Stimulated activated CD4-positive, alpha-beta T cell treated with anti-CD3 and anti-CD28 coated beads, Interleukin-12 subunit alpha, Interleukin-12 subunit beta, amount 100 ng/mL, for 4 hours (primary cell): ENCODE data around the gene PRKG2.
"Not testable (repeated sequence)": the region's sequence is repeated elsewhere in the genome, so short reads cannot be mapped to it uniquely, and the experiment has no call there.

Source experiments
- DNase-seq: peaks from one replicate; pipeline ENCODE4 v3.0.0-alpha.2; 2020

The PRKG2 gene, protein sequence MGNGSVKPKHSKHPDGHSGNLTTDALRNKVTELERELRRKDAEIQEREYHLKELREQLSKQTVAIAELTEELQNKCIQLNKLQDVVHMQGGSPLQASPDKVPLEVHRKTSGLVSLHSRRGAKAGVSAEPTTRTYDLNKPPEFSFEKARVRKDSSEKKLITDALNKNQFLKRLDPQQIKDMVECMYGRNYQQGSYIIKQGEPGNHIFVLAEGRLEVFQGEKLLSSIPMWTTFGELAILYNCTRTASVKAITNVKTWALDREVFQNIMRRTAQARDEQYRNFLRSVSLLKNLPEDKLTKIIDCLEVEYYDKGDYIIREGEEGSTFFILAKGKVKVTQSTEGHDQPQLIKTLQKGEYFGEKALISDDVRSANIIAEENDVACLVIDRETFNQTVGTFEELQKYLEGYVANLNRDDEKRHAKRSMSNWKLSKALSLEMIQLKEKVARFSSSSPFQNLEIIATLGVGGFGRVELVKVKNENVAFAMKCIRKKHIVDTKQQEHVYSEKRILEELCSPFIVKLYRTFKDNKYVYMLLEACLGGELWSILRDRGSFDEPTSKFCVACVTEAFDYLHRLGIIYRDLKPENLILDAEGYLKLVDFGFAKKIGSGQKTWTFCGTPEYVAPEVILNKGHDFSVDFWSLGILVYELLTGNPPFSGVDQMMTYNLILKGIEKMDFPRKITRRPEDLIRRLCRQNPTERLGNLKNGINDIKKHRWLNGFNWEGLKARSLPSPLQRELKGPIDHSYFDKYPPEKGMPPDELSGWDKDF

DNA sequence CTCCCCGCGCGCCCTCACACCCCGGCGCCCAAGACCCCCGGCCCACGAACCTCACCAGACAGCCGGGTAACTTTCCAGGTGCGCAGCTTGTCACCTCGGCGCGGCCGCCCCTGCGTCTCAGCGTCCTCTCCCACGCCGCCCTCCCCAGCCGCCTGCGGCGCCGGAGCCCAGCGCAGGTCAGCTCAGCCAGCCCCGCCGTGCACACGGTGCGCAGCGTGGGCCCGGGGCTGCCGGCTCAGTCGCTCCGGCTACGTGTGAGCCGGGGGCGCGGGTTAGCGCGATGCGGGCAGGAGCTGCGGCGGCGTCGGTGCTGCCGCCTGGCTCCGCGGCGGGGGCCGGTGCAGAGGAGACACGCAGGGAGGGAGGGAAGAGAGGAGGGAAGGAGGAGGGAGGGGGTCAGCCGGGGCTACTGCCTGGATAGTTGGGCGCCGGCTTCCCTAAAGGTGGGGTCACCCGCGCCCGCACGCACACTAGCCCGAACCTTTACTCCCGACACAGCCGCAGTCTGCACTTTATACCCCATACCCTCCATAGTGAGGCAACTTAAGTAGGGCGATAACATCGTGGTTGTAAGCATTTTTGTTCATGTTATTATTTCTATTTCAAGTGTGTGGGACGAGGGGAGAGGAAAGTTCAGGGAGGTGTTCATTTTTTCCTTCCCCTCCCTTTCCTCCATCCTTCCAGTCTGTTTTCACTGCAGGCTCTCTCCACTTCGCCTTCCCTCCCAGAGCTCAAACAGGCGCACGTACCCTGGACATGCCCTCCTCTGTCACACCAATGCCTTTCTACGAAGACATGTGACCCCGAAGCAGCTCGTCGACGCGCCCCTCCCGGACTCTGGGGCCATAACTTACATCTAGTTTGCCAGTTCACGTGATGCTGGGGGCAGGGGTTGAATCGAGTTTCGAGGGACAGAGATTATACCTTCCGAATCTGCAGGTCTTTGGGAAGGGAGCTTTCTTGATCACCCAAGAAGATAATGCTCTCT, at the start of gene PRKG2:
Gene PRKG2, minus strand, starts transcription at position 342 of the 988 bp plus-strand sequence. CDS start 10,175 bp downstream, outside the sequence.
- no peak for DNase-seq

DNA sequence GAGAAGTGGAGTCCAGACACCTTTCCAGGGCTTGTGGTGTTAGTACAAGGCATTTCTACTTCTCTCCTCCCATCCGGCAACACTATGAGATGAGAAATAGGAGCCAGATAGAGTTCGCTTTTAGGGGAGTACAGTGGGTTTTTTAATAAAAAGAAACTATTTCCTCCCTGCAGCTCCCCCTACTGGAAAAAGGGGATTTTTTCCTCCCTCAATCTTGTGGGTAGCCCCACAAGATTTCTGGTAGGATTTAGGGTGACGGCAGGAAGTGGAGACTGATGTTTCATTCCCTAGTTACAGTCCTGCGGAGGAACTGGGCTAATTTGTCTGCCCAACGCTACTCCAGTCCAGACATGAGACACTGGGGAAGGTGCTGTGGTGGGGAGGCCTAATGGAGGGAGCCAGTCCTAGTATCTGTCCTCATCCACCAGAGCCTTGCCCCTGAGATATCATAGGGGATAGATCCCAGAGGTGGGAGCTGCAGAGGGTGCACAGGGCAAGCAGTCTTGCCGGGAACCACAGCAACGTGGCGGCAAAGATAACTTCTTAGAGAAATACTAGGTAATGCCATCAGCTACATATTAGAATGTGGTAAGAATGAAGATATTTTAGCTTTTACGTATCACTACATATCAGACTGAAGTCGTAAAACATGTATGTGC, 45.5 kb upstream of the PRKG2 start:
- no peak for DNase-seq

DNA sequence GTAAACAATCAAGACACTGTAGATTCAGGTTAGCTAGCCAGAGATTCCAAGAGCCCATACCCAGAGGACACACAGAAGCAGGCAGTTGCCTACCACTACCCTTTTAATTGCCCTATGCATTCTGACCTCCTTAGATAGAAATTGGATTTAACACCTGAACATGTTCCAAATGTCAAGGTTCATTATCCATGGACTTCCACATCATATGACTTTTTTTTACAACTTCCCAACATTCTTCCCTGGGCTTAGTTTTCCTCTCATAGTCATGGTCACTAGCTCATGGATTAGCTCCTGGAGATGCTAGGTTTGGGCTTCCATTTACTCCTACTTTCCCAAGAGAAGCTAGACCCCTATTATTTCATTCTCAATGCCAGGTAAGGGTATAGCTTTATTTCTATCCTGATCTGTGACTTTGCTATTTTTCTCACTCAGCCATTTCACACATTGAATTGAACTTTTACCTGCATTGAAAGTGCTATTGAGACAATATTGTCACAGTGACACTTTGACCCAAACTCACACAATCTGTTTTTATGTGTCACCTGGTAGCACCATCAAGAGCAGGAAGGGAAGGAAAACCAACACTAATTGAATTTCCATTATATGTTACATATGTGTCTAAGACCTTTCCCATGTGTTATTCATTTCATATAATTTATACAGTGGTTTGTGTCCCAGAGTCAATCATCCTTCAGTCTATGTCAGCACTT, 44.0 kb upstream of the PRKG2 start:
- DNase-seq = no peak

DNA sequence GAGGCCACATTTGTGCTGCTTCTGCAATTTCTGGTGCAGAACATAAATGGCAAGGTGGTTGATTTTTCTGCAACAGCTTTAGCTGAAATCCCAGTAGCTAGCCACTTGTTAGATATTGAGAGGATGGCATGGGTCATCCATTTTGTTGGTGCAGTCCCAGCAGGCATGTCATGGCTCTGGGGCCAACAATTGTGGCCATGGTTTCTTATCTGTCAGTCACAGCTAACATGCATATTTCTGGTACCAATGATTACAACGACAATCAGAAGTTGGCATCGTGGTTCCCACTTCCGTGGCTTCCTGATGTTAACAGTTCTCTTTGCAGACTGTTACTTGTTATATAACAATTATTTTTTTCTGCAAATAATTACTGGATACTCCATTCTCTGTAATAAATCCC, 42.8 kb upstream of the PRKG2 start:
- no peak for DNase-seq

DNA sequence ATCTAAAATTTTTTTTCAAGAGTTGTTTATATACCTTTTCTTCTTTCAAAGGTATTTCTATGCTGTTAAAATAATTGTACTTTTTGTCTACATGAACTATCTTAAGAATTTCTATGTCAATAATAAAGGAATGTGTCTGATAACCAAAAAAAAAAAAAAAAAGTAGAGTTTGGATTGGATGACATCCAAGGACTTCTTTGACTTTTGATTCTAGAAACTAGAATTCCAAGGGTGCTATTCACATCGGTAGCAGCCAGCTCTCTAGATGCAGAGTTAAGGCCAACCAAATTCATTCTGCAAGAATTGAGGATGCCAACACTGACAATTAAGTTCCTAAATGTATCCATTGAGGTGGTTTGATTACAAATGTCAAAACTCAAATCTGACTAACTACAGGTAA, 42.0 kb upstream of the PRKG2 start:
- DNase-seq = no peak

DNA sequence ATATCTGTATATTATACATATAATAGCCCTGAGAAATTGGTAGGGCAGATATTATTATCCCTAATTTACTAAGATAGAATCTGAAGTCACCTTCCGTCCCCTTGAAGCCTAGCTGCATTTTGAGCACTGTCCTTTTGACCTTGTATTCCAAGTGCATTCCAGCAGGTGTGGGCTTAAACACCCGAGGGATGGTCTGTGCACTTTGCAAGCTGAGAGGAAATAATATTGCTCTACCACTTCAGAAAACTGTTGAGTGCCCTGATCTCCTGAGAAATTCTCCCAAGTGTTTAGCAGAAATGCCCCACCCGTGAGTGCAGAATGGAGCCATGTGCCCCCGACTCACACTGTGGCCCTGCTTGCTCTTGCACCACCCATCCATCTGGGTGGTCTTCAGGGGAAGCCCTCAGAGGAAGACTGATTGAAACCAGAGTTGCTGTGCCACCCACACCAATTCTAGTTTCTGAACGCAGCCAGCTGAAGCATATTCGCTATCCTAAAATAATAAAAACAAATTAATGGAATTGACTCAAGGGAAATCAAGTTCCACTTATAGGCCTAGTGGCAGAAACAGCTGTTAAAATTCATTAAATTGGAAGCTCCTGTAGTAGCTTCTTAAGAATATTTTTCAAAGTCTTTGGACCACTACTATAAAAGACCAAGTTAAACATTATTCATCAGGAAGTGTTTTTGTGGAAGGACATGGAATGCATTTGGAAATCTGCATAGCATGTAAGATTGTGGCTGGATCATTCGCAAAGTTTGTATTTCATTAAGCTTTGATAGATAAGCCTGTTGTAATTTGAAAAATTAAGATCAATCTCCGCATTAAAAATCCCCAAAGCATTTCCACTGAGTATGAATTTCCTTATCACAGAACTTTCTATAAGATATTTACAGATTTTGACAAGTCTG, 41.3 kb upstream of the PRKG2 start:
- no peak for DNase-seq

DNA sequence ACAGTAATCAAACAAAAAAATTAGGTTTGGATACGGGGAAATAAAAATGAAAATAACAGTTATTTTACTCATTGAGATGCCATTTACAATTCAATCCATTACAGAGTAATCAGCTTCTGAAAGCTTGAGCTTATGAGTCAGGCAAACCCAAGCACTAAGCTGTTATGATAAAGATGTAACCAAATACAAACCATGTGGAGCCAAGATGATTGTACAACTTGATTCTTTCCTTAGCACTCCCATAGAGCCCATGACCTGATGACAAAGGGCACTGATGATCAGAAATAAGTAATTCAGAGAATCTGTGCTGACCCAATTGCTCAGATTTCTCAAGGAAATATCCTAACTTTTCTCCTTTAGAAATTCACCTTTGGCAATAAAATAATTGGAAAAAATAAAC, 40.5 kb upstream of the PRKG2 start:
- no peak for DNase-seq

DNA sequence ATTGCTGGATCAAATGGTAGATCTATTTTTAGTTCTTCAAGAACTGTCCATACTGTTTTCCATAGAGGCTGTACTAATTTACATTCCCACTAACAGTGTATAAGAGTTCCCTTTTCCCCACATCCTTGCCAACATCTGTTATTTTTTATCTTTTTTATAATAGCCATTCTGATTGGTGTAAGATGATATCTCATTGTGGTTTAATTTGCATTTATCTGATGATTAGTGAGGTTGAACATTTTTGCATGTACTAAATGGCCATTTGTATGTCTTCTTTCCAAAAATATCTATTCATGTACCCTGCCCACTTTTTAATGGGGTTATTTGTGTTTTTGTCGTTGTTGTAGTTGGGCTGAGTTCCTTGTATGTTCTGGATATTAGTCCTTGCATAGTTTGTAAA, 35.4 kb upstream of the PRKG2 start:
- DNase-seq = no peak

DNA sequence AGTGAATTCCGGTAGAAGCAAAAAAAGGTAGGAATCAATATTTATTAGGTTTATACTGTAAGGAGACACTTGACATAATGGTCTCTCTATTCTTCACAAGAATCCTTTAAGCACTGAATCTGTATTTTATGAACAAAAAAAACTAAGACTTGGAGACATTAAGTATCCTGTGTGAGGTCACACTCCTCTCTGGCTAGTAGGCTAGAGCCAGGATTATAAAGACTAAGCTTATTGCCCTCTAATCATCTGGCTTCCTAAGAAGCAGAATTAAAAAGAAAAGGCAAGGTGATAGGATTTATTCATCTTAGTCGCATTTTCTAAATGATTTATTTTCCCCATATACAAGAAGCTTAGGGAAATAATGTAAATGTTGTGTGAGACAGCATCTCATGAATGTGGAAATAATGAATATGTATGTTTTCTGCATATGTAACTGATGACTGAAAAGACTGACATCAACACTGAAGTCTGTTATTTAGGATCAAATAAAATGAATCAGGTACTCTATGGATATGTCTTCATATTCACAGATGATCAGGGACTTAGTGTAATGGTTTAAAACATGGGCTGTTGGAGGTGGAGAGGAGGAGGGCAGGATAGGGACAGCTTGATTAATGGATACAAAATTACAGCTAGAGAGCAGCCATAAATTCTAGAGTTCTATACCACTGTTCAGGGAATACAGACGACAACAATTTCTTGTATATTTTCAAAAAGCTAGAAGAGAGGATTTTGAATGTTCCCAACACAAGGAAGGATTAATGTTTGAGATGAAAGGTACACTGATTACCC, 30.4 kb upstream of the PRKG2 start:
- no peak for DNase-seq

DNA sequence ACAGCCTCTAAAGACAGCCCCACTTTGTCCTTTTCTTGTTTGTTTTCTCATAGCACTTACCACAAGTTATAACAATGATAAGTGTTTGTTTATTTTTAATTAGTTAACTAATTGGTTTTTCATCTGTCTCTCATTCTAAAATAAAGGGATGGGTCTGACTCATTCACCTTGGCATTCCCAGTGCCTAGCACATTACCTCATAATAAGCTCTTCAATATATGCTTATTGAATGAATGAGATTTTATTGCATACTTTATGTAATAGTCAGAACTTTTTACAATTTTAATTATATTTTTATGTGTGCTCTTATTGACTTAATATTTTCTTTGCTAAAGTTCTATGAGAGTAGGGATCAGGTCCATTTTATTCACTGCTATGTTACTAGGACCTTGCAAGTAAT, 22.8 kb upstream of the PRKG2 start:
- DNase-seq = no peak

DNA sequence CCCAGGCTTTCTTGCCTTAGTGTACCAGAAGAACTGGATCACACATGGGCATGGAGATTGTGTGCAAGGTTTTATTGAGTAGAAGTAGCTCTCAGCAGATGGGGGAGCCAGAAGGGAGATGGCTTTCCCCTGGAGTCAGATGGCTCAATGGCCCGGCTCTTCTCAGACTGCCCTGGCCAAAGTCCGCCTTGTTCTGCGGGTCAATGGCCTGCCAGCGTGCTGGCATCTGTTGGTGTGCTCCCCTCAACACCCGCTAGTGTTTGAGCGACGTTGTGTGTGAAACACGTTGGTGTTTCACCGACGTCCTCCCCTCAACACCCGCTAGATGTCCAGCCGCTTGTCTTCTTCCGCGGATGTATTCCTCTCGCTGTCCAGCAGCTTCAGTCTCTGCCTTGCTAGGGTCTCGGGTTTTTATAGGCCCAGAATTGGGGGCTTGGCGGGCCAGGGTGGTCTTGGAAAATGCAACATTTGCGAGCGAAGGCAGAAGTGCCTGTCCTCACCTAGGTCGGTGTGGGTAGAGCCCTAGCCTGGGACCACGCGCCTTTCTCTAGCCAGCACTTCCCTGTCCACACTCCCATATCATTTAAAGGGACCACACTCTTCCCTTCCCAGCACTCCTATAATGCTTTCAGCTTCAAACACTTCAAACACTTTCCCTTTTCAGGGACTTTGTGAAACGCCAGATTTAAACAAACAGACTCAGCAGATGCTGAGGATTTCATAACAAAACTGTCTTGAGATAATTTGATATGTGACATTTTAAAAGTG, 21.1 kb upstream of the PRKG2 start:
- DNase-seq = no peak

DNA sequence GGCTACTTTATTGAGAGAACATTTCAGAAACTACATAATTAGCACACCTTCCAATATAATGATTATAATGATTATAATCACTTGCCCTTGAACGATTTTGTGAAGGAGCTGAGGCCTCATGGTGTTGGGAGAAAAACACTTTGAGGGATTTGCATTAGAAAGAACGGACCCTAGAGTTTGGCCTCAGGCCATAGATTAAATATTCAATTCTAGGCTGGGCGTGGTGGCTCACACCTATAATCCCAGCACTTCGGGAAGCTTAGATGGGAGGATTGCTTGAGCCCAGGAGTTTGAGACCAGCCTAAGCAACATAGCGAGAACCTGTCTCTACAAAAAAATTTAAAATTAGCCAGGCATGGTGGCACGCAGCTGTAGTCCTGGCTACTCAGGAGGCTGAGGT, 12.9 kb upstream of the PRKG2 start:
- DNase-seq = no peak

DNA sequence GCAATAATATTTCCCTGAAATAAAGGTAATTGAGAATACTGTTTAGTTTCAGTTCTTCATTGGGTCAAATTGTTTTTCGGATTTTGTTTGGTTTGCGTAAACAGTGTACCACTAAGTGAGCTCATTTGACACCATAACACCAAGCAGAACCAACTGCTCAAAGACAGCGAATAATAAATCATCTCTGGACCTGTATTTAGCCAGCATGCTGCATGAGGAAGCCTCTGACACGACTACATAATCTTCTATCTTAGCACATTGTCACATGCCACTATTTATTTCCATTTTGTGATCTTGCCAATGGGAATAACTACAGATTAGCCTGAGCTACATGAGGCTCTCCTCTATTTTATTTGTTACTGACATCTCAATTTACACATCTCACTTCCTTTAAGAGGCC, 12.1 kb upstream of the PRKG2 start:
- DNase-seq = no peak

DNA sequence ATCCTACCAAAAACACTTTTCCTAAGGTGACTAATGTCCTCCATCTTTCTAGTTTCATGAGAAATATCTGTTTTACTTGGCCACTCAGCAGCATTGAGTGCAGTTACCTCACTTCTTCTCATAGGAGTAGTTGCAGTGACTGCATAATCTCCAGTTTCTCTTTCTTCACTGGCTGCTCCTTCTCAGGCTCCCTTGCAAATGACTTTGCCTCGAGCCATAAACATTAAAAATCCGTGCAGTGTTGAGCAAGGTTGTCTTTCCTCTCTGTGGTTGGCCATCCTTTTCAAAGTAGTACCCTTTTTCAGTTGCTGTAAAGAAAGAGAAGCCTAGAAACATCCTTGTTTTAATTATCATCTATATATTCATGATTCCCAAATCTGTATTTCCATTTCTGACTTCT, 10.2 kb upstream of the PRKG2 start:
- no peak for DNase-seq

DNA sequence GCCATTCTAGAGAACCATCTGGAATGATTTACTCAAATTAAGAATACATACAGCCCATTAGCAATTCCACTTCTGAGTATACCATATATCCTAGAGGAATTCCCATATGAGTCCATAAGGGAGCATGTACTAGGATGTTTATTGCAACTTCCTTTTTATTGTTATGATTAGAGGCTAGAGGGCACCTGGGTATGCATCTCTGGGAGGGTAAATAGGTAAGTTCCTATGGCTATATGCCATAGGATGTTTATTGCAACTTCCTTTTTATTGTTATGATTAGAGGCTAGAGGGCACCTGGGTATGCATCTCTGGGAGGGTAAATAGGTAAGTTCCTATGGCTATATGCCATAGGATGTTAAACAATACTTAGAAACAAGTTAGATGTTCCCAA, 7.1 kb upstream of the PRKG2 start:
- not testable (repeated sequence) for DNase-seq

DNA sequence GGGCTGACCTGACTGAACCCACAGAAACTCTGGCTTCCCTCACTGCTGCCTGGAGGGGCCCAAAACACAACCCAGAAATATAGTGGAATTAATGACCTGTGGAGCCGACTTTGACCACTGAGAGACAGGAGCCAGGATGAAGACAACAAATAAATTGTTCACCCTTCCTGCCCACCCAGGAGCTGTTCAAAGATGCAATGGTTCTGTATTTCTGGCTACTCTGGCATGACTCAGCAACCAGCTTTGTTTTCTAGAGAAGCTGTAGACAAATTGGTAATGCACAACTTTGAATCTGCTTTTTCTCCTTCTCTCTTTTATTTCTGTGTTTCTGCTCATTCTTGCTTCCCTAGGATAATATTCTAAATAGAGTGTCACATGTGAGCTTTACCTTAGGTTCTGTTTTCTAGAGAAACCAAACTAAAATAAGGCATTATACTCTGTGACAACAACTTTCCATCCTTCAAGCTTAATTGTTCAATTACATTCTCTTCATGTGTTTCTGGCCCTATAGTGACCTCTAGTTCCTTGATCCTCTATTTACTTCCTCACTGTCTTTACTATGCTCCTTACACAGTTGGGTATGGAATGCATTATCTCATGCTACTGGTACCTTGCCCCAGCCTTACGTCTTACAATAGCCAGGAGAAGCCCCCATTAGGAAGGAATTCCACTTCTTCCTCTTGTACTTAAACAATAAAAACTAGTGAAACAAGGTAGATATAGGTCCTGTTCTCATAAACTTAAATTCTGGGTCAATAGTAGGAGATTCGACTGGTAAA, 6.5 kb upstream of the PRKG2 start:
- no peak for DNase-seq

DNA sequence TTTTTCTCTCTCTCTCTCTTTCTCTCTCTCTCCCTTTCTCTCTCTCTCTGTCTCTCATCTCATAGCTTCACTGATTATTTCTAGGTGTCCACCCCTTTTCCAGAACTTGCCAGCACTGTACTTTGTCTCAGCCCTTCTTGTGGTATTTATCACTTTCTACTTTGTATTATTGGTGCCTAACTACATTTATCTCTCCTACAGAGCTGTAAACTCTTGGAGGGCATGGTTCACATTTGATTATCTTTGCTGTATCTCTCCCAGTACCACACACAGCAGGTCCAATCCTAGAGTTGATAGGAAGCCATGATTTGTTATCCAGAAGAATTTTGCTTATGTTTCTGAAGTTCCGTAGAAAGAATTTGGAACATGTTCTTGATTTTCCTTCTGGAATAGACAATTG, 5.2 kb upstream of the PRKG2 start:
- DNase-seq = no peak

DNA sequence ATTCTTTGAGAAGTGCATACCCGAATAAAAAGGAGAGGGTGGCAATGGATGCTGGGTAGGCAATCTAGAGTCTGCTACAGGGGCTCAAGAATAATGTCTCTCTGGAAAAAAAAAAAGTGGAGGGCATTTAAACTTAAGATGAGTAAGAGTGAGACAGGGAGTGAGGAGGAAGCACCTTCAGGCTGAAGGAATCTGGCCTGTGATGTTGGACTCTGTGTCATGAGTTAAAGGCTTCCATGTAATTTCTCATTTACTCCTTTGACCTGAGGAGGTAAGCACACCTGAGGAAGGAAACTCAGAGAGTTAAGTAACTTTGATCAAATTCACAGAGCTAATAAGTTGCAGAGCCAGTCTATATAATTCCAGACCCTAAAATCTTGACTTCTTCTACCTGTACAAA, 3.2 kb upstream of the PRKG2 start:
- DNase-seq = no peak
